GM15510 (cell line): ENCODE measurements around the gene UCP3.

Experiments
- POLR2A ChIP-seq: IDR thresholded peaks from 3 replicates; pipeline ENCODE4 v1.6.1; 2011; ENCODE audit warnings: borderline replicate concordance; ENCODE audit not compliant: insufficient read length; ENCODE audit errors: extremely low read depth

Gene UCP3, protein sequence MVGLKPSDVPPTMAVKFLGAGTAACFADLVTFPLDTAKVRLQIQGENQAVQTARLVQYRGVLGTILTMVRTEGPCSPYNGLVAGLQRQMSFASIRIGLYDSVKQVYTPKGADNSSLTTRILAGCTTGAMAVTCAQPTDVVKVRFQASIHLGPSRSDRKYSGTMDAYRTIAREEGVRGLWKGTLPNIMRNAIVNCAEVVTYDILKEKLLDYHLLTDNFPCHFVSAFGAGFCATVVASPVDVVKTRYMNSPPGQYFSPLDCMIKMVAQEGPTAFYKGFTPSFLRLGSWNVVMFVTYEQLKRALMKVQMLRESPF

GRCh38 chr11:74008373-74009229 is at the start of gene UCP3:
Gene UCP3 (minus strand): TSS chr11:74009085. CDS start chr11:74007042, 2,043 bp downstream.
- TF ChIP-seq POLR2A, result no peak

GRCh38 chr11:74057249-74058151 is 48.6 kb upstream of the UCP3 start:
- no peak for TF ChIP-seq POLR2A

GRCh38 chr11:74055938-74056337 is 47.1 kb upstream of the UCP3 start:
- TF ChIP-seq POLR2A, result no peak

GRCh38 chr11:74050465-74050864 is 41.6 kb upstream of the UCP3 start:
- TF ChIP-seq POLR2A, result no peak

- TF ChIP-seq POLR2A, result no peak
Measured at GRCh38 chr11:74048993-74049392, 40.1 kb upstream of the UCP3 start.

GRCh38 chr11:74044538-74044937 is 35.7 kb upstream of the UCP3 start:
- no peak for TF ChIP-seq POLR2A

GRCh38 chr11:74043450-74043849 is 34.6 kb upstream of the UCP3 start:
- TF ChIP-seq POLR2A, result no peak

DNA sequence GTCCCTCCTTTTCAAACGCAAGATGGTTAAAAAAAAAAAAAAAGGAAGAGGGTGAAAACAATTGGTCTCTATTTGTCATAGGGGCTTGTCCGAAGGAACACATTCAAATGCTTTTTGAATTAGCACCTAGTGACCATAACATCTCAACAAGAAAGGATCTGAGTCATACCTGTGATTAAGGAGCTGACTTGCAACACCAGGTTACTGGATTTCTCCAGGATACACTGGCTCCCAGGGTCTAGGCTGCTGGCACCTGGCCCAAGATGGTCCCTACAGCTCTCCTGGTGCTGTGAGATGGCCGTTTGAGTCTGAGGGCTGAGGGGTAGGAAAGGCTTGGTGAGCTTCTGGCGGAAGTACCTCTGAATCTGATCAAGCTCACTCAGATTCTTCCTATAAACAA is 28.4 kb upstream of the UCP3 start:
- no peak for TF ChIP-seq POLR2A

DNA sequence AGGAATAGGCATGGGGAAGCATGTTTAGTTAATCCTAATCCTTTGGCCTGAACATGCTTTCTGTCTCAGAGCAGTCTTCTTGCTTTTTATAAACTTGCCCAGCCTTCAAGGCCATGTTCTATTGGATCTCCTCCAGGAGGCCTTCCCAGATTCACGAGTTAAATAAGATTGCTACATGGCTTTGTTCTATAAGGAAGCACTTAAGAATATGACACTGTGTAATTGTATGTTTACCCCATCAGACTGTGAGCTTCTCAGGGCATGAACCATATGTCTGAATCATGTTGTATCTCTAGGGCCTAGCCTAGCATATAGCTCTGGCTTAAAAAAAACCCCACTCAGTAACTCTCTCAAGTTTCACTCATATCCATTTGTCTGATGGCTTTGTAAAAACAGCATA is 26.4 kb upstream of the UCP3 start:
- TF ChIP-seq POLR2A, result no peak

DNA sequence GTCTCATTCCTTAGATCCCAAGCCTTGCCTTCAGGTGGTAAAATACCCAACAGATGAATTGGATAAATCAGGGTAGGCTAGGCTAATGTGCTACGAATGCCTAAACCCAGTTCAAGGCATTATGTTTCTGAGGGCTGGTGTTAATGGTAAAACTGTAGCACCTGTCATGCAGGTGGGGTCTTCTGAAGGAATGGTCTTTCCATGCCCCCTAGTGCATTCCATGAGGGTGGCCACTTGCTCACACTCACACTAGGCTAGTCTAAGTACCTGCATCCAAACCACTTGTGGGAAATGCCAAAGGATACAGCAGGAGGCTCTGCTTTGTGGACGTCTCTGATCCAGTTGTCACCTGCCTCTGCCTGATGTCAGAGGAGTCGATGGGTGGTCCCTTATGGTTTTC is 24.2 kb upstream of the UCP3 start:
- no peak for TF ChIP-seq POLR2A

DNA sequence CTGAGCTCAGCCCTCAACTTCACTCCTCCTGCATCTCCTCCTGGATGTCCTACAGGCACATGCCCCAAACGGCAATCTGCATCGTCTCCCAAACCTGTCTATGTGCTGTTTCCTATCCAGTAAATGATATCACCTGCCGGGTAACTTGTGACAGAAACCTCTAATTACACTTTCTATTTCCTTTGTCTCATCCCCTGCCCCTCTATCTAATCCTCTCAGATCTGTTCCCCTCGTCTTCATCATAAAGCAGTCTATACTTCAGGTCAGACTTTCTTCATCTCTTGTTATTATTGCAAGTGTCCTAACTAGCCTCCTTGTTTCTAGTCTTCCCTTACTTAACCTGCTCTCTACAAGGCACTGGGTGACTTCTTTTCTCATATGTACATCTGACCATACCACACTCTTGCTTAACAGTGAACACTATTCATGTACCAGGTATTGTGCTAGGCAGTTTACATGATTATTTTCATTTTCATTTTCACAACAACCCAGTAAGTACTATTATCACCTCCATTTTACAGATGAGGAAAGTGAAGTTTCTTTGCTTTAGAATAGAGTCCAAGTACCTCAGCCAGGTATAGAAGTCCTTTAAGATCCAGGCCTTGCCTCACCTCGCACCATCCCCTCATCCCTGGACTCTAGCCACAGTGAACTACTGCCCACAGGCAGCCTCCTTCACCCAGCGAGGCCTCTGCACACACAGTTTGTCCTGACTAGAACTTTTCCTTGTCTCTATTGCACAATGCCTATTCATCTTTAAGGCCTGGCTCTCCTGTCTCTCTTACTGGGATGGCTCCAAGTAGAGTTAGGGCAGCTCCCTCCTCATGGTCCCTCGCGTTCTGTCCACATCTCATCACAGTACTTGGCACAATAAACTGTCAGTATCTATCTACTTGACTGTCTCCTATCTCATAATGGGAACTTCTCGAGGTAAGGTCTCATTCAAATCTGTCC is 22.1 kb upstream of the UCP3 start:
- no peak for TF ChIP-seq POLR2A

GRCh38 chr11:74025467-74026166 is 16.7 kb upstream of the UCP3 start:
- TF ChIP-seq POLR2A, result no peak
